H9 (cell line): ENCODE measurements around the gene VPS26A. TPM values are rescaled to one million over a fixed set of nuclear protein-coding genes. Genes with fewer than 3 reads are reported as not detected.

ENCODE experiments used
- DNase-seq: peaks from one replicate; pipeline ENCODE4 v3.0.0-alpha.2; 2017
- H2AFZ ChIP-seq: one replicate; pipeline ENCODE4 v1.6.1; 2013; ENCODE audit warnings: mild to moderate bottlenecking, low read length, control low read depth, moderate library complexity
- H2AK5ac ChIP-seq: 2 replicates; pipeline ENCODE4 v1.6.1; 2013; ENCODE audit warnings: low read length, control low read depth, mixed read lengths; ENCODE audit not compliant: insufficient read length
- H2BK120ac ChIP-seq: one replicate; pipeline ENCODE4 v1.6.1; 2013; ENCODE audit warnings: low read depth, mild to moderate bottlenecking, low read length, control low read depth, inconsistent platforms; ENCODE audit not compliant: poor library complexity, severe bottlenecking
- H2BK12ac ChIP-seq: 2 replicates; pipeline ENCODE4 v1.6.1; 2013; ENCODE audit warnings: low read length, control low read depth, mixed read lengths, low read depth; ENCODE audit not compliant: insufficient read length
- H2BK15ac ChIP-seq: 2 replicates; pipeline ENCODE4 v1.6.1; 2013; ENCODE audit warnings: low read depth, low read length, control low read depth
- H2BK20ac ChIP-seq: one replicate; pipeline ENCODE4 v1.6.1; 2013; ENCODE audit warnings: low read depth, mild to moderate bottlenecking, low read length, control low read depth, inconsistent platforms; ENCODE audit not compliant: poor library complexity, severe bottlenecking
- H2BK5ac ChIP-seq: 2 replicates; pipeline ENCODE4 v1.6.1; 2013; ENCODE audit warnings: low read length, control low read depth, mixed read lengths; ENCODE audit not compliant: insufficient read length
- H3K14ac ChIP-seq: 2 replicates; pipeline ENCODE4 v1.6.1; 2013; ENCODE audit warnings: low read length, control low read depth; ENCODE audit not compliant: insufficient read depth
- H3K18ac ChIP-seq: 2 replicates; pipeline ENCODE4 v1.6.1; 2013; ENCODE audit warnings: low read depth, mild to moderate bottlenecking, mixed read lengths, low read length, control low read depth; ENCODE audit not compliant: insufficient read length
- H3K23ac ChIP-seq: 2 replicates; pipeline ENCODE4 v1.6.1; 2013; ENCODE audit warnings: low read length, control low read depth, mixed read lengths, low read depth; ENCODE audit not compliant: insufficient read length
- H3K23me2 ChIP-seq: 2 replicates; pipeline ENCODE4 v1.6.1; 2013; ENCODE audit warnings: low read depth, mild to moderate bottlenecking, mixed read lengths, low read length, control low read depth; ENCODE audit not compliant: insufficient read length, poor library complexity, severe bottlenecking
- H3K27ac ChIP-seq: 2 replicates; pipeline ENCODE4 v1.5.1; 2013; ENCODE audit warnings: low read length, control low read depth, mixed read lengths, low read depth; ENCODE audit not compliant: insufficient read length
- H3K27me3 ChIP-seq: 2 replicates; pipeline ENCODE4 v1.6.1; 2013; ENCODE audit warnings: low read length, control low read depth, inconsistent platforms; ENCODE audit not compliant: insufficient read depth
- H3K4ac ChIP-seq: 2 replicates; pipeline ENCODE4 v1.6.1; 2013; ENCODE audit warnings: low read depth, mild to moderate bottlenecking, control low read depth, inconsistent platforms, low read length, moderate library complexity
- H3K4me1 ChIP-seq: 2 replicates; pipeline ENCODE4 v1.6.1; 2013; ENCODE audit warnings: low read length, control low read depth, inconsistent platforms; ENCODE audit not compliant: insufficient read depth
- H3K4me2 ChIP-seq: 2 replicates; pipeline ENCODE4 v1.6.1; 2013; ENCODE audit warnings: low read length, control low read depth, mixed read lengths; ENCODE audit not compliant: insufficient read length, insufficient read depth
- H3K56ac ChIP-seq: 2 replicates; pipeline ENCODE4 v1.6.1; 2013; ENCODE audit warnings: low read depth, mild to moderate bottlenecking, mixed read lengths, low read length, control low read depth; ENCODE audit not compliant: insufficient read length
- H3K79me1 ChIP-seq: 2 replicates; pipeline ENCODE4 v1.6.1; 2013; ENCODE audit warnings: low read depth, mild to moderate bottlenecking, moderate library complexity, low read length, control low read depth, inconsistent platforms; ENCODE audit not compliant: insufficient read depth, poor library complexity, severe bottlenecking
- H3K79me2 ChIP-seq: 2 replicates; pipeline ENCODE4 v1.6.1; 2013; ENCODE audit warnings: low read length, control low read depth, inconsistent platforms; ENCODE audit not compliant: insufficient read depth
- H3K9ac ChIP-seq: 2 replicates; pipeline ENCODE4 v1.6.1; 2013; ENCODE audit warnings: low read length, control low read depth, mixed read lengths; ENCODE audit not compliant: insufficient read length; ENCODE audit errors: extremely low read depth
- H3K9me3 ChIP-seq: one replicate; pipeline ENCODE4 v1.6.1; 2013; ENCODE audit warnings: low read depth, low read length, inconsistent platforms; ENCODE audit not compliant: control insufficient read depth
- H3T11ph ChIP-seq: one replicate; pipeline ENCODE4 v1.6.1; 2013; ENCODE audit warnings: mild to moderate bottlenecking, low read length, control low read depth, inconsistent platforms
- H4K20me1 ChIP-seq: one replicate; pipeline ENCODE4 v1.6.1; 2013; ENCODE audit not compliant: control insufficient read depth, insufficient read length, insufficient read depth
- H4K5ac ChIP-seq: 2 replicates; pipeline ENCODE4 v1.6.1; 2013; ENCODE audit warnings: low read depth, mild to moderate bottlenecking, mixed read lengths, low read length, control low read depth; ENCODE audit not compliant: insufficient read length
- H4K8ac ChIP-seq: replicated peaks from 2 replicates; pipeline ENCODE4 v1.6.1; 2013; ENCODE audit warnings: low read length, control low read depth, mixed read lengths, low read depth; ENCODE audit not compliant: insufficient read length
- H4K91ac ChIP-seq: 2 replicates; pipeline ENCODE4 v1.6.1; 2013; ENCODE audit warnings: low read depth, mild to moderate bottlenecking, moderate library complexity, mixed read lengths, low read length, control low read depth; ENCODE audit not compliant: insufficient read length
- H3K27ac Mint-ChIP-seq, 3 experiments: 2 replicates in 2 of 3; 3 replicates in 1 of 3; pipeline ENCODE4 v1.8.0; 2020 to 2021; ENCODE audit warnings: mixed read lengths in 3 of 3, mild to moderate bottlenecking in 1 of 3, moderate library complexity in 1 of 3
- H3K27me3 Mint-ChIP-seq: 2 replicates; pipeline ENCODE4 v1.8.0; 2021; ENCODE audit warnings: low read depth, mild to moderate bottlenecking, moderate library complexity, mixed read lengths
- H3K36me3 Mint-ChIP-seq, 3 experiments: 2 replicates in 2 of 3; 3 replicates in 1 of 3; pipeline ENCODE4 v1.8.0; 2020 to 2021; ENCODE audit warnings: low read depth in 3 of 3, mixed read lengths in 3 of 3; ENCODE audit not compliant: insufficient read depth in 1 of 3
- H3K4me1 Mint-ChIP-seq, 2 experiments: 2 replicates each; pipeline ENCODE4 v1.8.0; 2020; ENCODE audit warnings: mixed read lengths in 2 of 2
- H3K4me3 Mint-ChIP-seq, 2 experiments: 2 replicates in 1 of 2; 3 replicates in 1 of 2; pipeline ENCODE4 v1.8.0; 2020 to 2021; ENCODE audit warnings: mild to moderate bottlenecking in 2 of 2, mixed read lengths in 2 of 2, moderate library complexity in 1 of 2
- H3K9me3 Mint-ChIP-seq, 2 experiments: 2 replicates in 1 of 2; 3 replicates in 1 of 2; pipeline ENCODE4 v1.8.0; 2020; ENCODE audit warnings: mild to moderate bottlenecking in 2 of 2, mixed read lengths in 2 of 2, moderate library complexity in 1 of 2
- WGBS: extraction: QIAGEN DNeasy Blood & Tissue Kit; methylation state at CpG from one replicate; pipeline ENCODE4 v1.1.7; 2013; ENCODE audit warnings: missing lambda C conversion rate, low lambda C conversion rate, mixed read lengths; ENCODE audit not compliant: insufficient read length; ENCODE audit errors: extremely low coverage; 5-methylcytosine and 5-hydroxymethylcytosine counted together
- total RNA-seq: library from RNA; stranded (reverse); gene quantifications from 2 replicates; pipeline ENCODE4 v1.2.1, GENCODE V29; 2021
- TF ChIP-seq, protein P1 (sequence below): fragments of 200-600 bp; sonication (generic); conservative IDR thresholded peaks from 3 replicates; pipeline ENCODE4 v1.8.0; 2021; ENCODE audit warnings: antibody characterized with exemption, mild to moderate bottlenecking

VPS26A gene
- total RNA-seq, 1 experiment from 2014 or later: 41.8 TPM

DNA sequence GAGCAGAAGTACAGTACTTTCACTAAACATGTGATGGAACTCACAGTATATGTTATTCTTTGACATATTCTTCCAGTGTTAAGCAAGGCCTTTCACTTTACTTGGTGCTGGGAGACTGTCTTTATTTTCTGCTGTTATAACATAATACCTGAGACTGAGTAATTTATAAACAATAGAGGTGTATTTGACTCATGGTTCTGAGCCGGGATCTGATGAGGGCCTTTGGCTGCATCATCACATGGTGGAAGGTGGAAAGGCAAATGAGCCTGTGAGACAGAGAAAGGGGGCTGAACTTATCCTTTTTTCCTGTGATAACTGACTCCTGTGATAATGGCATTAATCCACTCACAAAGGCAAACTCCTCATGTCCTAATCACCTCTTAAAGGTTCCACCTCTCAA, 57.5 kb downstream of the VPS26A start:
- no peak overlapping the region for H4K8ac ChIP-seq
- no peak overlapping the region for H3K4ac ChIP-seq
- H4K5ac ChIP-seq: no peak overlapping the region
- H3K27ac Mint-ChIP-seq: no peak overlapping the region
- H3K4me3 Mint-ChIP-seq: peak overlapping the region; percentile 96 to 97
- H2AK5ac ChIP-seq: no peak overlapping the region
- no peaks in the 10 kb centered on the region for H4K20me1 ChIP-seq
- peaks cover 5% of the 10 kb centered on the region for H3K23me2 ChIP-seq
- no peak overlapping the region for H3T11ph ChIP-seq
- H3K14ac ChIP-seq: no peak overlapping the region
- no peak overlapping the region for H2AFZ ChIP-seq
- H2BK5ac ChIP-seq: no peak overlapping the region
- H3K9me3 Mint-ChIP-seq: no peaks in the 10 kb centered on the region
- no peak overlapping the region for H2BK12ac ChIP-seq
- peak overlapping the region; percentile 97 for H3K4me2 ChIP-seq
- no peaks in the 10 kb centered on the region for H3K4me1 ChIP-seq
- H3K23ac ChIP-seq: no peak overlapping the region
- no peak overlapping the region for H2BK120ac ChIP-seq
- no peaks in the 10 kb centered on the region for H3K27me3 Mint-ChIP-seq
- H3K4me1 Mint-ChIP-seq: peaks cover 8 to 13% of the 10 kb centered on the region in 2 experiments
- no peak overlapping the region for H3K18ac ChIP-seq
- TF ChIP-seq, protein P1, sequence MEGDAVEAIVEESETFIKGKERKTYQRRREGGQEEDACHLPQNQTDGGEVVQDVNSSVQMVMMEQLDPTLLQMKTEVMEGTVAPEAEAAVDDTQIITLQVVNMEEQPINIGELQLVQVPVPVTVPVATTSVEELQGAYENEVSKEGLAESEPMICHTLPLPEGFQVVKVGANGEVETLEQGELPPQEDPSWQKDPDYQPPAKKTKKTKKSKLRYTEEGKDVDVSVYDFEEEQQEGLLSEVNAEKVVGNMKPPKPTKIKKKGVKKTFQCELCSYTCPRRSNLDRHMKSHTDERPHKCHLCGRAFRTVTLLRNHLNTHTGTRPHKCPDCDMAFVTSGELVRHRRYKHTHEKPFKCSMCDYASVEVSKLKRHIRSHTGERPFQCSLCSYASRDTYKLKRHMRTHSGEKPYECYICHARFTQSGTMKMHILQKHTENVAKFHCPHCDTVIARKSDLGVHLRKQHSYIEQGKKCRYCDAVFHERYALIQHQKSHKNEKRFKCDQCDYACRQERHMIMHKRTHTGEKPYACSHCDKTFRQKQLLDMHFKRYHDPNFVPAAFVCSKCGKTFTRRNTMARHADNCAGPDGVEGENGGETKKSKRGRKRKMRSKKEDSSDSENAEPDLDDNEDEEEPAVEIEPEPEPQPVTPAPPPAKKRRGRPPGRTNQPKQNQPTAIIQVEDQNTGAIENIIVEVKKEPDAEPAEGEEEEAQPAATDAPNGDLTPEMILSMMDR: no peak
- no CpG with 5 or more reads among the region's 1 CpG for WGBS
- H3K9ac ChIP-seq: no peak overlapping the region
- H3K56ac ChIP-seq: no peak overlapping the region
- peaks cover 15% of the 10 kb centered on the region for H3K79me1 ChIP-seq
- H3K36me3 Mint-ChIP-seq: peaks cover 3 to 27% (median 17%) of the 10 kb centered on the region in 3 experiments; a peak in 5 of 7 replicates
- H3K27me3 ChIP-seq: no peaks in the 10 kb centered on the region
- no peak for DNase-seq
- H4K91ac ChIP-seq: no peak overlapping the region
- no peak overlapping the region for H2BK20ac ChIP-seq
- no peak overlapping the region for H2BK15ac ChIP-seq
- H3K9me3 ChIP-seq: no peaks in the 10 kb centered on the region
- no peak overlapping the region for H3K27ac ChIP-seq
- peaks cover 23% of the 10 kb centered on the region; the same call in 1 of the 2 replicates for H3K79me2 ChIP-seq
